ENCODE data around the gene HDGFL2.

DNA sequence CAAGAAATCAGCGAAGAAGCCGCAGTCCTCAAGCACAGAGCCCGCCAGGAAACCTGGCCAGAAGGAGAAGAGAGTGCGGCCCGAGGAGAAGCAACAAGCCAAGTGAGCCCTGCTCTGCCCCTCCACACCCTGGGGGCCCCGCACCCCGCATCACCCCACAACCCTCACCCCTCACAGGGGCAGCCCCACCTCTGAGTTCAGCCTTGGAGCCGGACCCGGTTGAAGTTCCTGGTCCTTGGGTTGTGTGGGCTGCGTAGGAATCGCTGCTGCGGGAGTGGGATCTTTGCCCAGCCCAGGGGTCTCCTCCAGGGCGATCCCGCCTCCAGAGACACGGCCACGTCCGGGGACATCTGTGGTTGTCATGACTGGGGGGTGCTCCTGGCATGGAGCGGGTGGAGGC, 24.2 kb downstream of the HDGFL2 start:
- TF ChIP-seq POLR2AphosphoS5 (IDR thresholded peaks at IDR 0.05; ENCODE audit: low read length) (no peak), POLR2A (IDR thresholded peaks at IDR 0.05; ENCODE audit: low read depth, low read length) (no peak), EGR1 (IDR thresholded peaks at IDR 0.05; ENCODE audit: borderline replicate concordance in 1 of 2, low read depth in 2 of 2, low read length in 2 of 2) (no peak), MXI1 (IDR thresholded peaks at IDR 0.05; ENCODE audit: low read depth, low read length) (no peak), ZSCAN29 (IDR thresholded peaks at IDR 0.05) (no peak), EP300 (IDR thresholded peaks at IDR 0.05; ENCODE audit: borderline replicate concordance in 1 of 2, control insufficient read depth in 1 of 2, low read depth in 2 of 2, low read length in 2 of 2) (no peak), CHD2 (IDR thresholded peaks at IDR 0.05; ENCODE audit: borderline replicate concordance, low read depth, low read length) (no peak), MYC (IDR thresholded peaks at IDR 0.05; ENCODE audit: insufficient read depth, insufficient read length, insufficient replicate concordance, low read length, severe bottlenecking) (no peak), CHD4 (IDR thresholded peaks at IDR 0.05) (no peak), RAD51 (IDR thresholded peaks at IDR 0.05) (no peak), TAF1 (IDR thresholded peaks at IDR 0.05; ENCODE audit: borderline replicate concordance, low read depth, low read length) (no peak), ASH2L (IDR thresholded peaks at IDR 0.05; ENCODE audit: borderline replicate concordance, low read depth) (no peak)
- TF ChIP-seq, protein P1, sequence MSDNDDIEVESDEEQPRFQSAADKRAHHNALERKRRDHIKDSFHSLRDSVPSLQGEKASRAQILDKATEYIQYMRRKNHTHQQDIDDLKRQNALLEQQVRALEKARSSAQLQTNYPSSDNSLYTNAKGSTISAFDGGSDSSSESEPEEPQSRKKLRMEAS (IDR thresholded peaks at IDR 0.05; ENCODE audit: low read depth, low read length), result no peak
- TF ChIP-seq, protein P2, sequence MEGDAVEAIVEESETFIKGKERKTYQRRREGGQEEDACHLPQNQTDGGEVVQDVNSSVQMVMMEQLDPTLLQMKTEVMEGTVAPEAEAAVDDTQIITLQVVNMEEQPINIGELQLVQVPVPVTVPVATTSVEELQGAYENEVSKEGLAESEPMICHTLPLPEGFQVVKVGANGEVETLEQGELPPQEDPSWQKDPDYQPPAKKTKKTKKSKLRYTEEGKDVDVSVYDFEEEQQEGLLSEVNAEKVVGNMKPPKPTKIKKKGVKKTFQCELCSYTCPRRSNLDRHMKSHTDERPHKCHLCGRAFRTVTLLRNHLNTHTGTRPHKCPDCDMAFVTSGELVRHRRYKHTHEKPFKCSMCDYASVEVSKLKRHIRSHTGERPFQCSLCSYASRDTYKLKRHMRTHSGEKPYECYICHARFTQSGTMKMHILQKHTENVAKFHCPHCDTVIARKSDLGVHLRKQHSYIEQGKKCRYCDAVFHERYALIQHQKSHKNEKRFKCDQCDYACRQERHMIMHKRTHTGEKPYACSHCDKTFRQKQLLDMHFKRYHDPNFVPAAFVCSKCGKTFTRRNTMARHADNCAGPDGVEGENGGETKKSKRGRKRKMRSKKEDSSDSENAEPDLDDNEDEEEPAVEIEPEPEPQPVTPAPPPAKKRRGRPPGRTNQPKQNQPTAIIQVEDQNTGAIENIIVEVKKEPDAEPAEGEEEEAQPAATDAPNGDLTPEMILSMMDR (IDR thresholded peaks at IDR 0.05 in 2 of 3, conservative IDR thresholded peaks at IDR 0.05 in 1 of 3; ENCODE audit: control insufficient read depth in 2 of 3, extremely low read depth in 1 of 3, insufficient read depth in 1 of 3, low read depth in 3 of 3, low read length in 3 of 3), result no peak

Measured in GM12878 (cell line).